Prostate gland (tissue), 2 donors: ENCODE results near the gene ZNF699.

Experiments
- POLR2A ChIP-seq: fragments of 450-650 bp; IDR thresholded peaks from one replicate; pipeline ENCODE4 v1.6.1; 2016; ENCODE audit warnings: antibody characterized with exemption, mild to moderate bottlenecking
- TF ChIP-seq, protein P1 (sequence below), 4 experiments: fragments of 200-600 bp in 2 of 4; fragments of 450-650 bp in 2 of 4; sonication (generic) in 2 of 4; IDR thresholded peaks; 1 replicate in 3 of 4; 2 replicates in 1 of 4; pipeline ENCODE4 v1.5.1; 2016 to 2019; ENCODE audit warnings: antibody characterized with exemption in 4 of 4, mild to moderate bottlenecking in 2 of 4, moderate library complexity in 2 of 4

DNA sequence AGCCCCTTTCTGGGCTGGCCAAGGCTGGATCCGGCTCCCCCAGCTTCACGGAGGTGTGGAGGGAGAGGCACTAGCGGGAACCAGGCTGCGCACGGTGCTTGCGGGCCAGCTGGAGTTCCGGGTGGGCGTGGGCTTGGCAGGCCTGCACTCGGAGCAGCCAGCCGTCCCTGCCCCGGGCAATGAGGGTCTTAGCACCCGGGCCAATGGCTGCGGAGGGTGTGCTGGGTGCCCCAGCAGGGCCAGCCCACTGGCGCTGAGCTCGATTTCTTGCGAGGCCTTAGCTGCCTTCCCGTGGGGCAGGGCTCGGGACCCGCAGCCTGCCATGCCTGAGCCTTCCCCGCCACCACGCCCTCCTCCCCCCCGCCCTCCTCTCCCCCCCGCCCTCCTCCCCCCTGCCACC lies 11.7 kb upstream of the ZNF699 start:
- TF ChIP-seq, protein P1, sequence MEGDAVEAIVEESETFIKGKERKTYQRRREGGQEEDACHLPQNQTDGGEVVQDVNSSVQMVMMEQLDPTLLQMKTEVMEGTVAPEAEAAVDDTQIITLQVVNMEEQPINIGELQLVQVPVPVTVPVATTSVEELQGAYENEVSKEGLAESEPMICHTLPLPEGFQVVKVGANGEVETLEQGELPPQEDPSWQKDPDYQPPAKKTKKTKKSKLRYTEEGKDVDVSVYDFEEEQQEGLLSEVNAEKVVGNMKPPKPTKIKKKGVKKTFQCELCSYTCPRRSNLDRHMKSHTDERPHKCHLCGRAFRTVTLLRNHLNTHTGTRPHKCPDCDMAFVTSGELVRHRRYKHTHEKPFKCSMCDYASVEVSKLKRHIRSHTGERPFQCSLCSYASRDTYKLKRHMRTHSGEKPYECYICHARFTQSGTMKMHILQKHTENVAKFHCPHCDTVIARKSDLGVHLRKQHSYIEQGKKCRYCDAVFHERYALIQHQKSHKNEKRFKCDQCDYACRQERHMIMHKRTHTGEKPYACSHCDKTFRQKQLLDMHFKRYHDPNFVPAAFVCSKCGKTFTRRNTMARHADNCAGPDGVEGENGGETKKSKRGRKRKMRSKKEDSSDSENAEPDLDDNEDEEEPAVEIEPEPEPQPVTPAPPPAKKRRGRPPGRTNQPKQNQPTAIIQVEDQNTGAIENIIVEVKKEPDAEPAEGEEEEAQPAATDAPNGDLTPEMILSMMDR (IDR thresholded peaks at IDR 0.05): no peak
- no peak for TF ChIP-seq POLR2A
